Brain microvascular endothelial cell (primary cell): Measurements from ENCODE around the gene CSPG4.

Experiments
- DNase-seq: peaks from one replicate; pipeline ENCODE4 v3.0.0-alpha.2; 2020
- H3K27ac ChIP-seq: fragments of 250-450 bp; sonication (Bioruptor Pico); 2 replicates; pipeline ENCODE4 v1.5.1; 2020; ENCODE audit warnings: mild to moderate bottlenecking, moderate library complexity
- H3K27me3 ChIP-seq: fragments of 250-450 bp; sonication (Bioruptor Pico); replicated peaks from 2 replicates; pipeline ENCODE4 v1.5.1; 2020; ENCODE audit warnings: mild to moderate bottlenecking
- H3K36me3 ChIP-seq: fragments of 250-450 bp; sonication (Bioruptor Pico); replicated peaks from 2 replicates; pipeline ENCODE4 v1.5.1; 2020; ENCODE audit warnings: mild to moderate bottlenecking
- H3K4me3 ChIP-seq: 2 replicates; pipeline ENCODE4 v1.5.1; 2011; ENCODE audit warnings: low read depth, mild to moderate bottlenecking, control low read depth, low read length, moderate library complexity
- CTCF ChIP-seq: IDR thresholded peaks from 2 replicates; pipeline ENCODE4 v1.5.1; 2011; ENCODE audit warnings: low read depth, mild to moderate bottlenecking, moderate library complexity, low read length, control low read depth, inconsistent platforms; ENCODE audit errors: missing control alignments
- in situ Hi-C: cut with HindIII; loops from 2 replicates; pipeline ENCODE4 v1.10.0; 2017; ENCODE audit warnings: low sequenced_read_pairs, low pct_ligation_motif_present

CSPG4 gene

GRCh38 chr15:75631935-75632334, 80.7 kb downstream of the CSPG4 start:
- H3K27me3 ChIP-seq: no peaks in the 10 kb centered on the region
- in situ Hi-C loops: no loop called here
- H3K4me3 ChIP-seq: no peak overlapping the region
- H3K36me3 ChIP-seq: no peaks in the 10 kb centered on the region
- no peak for DNase-seq
- TF ChIP-seq CTCF: no peak
- H3K27ac ChIP-seq: no peak overlapping the region

GRCh38 chr15:75625542-75626347, 86.9 kb downstream of the CSPG4 start, which contains the start of gene SNUPN:
SNUPN (minus strand) TSS chr15:75625725; CDS start chr15:75621051, 4,674 bp downstream.
- peak; percentile 85 for DNase-seq
- H3K27me3 ChIP-seq: no peaks in the 10 kb centered on the region
- peak within 1 kb of the TSS; percentile 83 for H3K4me3 ChIP-seq
- H3K27ac ChIP-seq: peak within 1 kb of the TSS; percentile 70
- H3K36me3 ChIP-seq: no peaks in the 10 kb centered on the region
- in situ Hi-C loops: no loop called here
- TF ChIP-seq CTCF: no peak
